ENCODE measurements around the gene TIGD3. TPM values are rescaled to one million over a fixed set of nuclear protein-coding genes. Genes with fewer than 3 reads are reported as not detected.

Gene TIGD3
- total and polyA plus RNA-seq, 7 donors: 0.14 to 0.96 (median 0.36) TPM; not detected in 2

- TF ChIP-seq POLR2A (IDR thresholded peaks at IDR 0.05): no peak
- TF ChIP-seq POLR2AphosphoS5 (IDR thresholded peaks at IDR 0.05): no peak
- TF ChIP-seq, protein P1, sequence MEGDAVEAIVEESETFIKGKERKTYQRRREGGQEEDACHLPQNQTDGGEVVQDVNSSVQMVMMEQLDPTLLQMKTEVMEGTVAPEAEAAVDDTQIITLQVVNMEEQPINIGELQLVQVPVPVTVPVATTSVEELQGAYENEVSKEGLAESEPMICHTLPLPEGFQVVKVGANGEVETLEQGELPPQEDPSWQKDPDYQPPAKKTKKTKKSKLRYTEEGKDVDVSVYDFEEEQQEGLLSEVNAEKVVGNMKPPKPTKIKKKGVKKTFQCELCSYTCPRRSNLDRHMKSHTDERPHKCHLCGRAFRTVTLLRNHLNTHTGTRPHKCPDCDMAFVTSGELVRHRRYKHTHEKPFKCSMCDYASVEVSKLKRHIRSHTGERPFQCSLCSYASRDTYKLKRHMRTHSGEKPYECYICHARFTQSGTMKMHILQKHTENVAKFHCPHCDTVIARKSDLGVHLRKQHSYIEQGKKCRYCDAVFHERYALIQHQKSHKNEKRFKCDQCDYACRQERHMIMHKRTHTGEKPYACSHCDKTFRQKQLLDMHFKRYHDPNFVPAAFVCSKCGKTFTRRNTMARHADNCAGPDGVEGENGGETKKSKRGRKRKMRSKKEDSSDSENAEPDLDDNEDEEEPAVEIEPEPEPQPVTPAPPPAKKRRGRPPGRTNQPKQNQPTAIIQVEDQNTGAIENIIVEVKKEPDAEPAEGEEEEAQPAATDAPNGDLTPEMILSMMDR (IDR thresholded peaks at IDR 0.05): no peak
- no peaks in the 10 kb centered on the region for H3K9me3 ChIP-seq
- H3K36me3 ChIP-seq: no peaks in the 10 kb centered on the region
- H3K27me3 ChIP-seq: no peaks in the 10 kb centered on the region
- no peak for DNase-seq
- no peak overlapping the region for H3K4me3 ChIP-seq
- H3K4me1 ChIP-seq: peaks cover 0 to 6% (median under 1%) of the 10 kb centered on the region in 4 donors
- intact Hi-C loops (cut with DNase I): no loop called here
- WGBS, 2 donors: 90 to 91% methylated on average over 16 of the region's 16 CpGs
- H3K27ac ChIP-seq: no peak overlapping the region
Measured at GRCh38 chr11:65376138-65376713, 21.7 kb downstream of the TIGD3 start.

GRCh38 chr11:65377036-65377435 is 22.5 kb downstream of the TIGD3 start:
- intact Hi-C loops (cut with DNase I): no loop called here
- TF ChIP-seq, protein P1 (IDR thresholded peaks at IDR 0.05): no peak
- no peak for TF ChIP-seq POLR2A (IDR thresholded peaks at IDR 0.05)
- TF ChIP-seq EP300 (IDR thresholded peaks at IDR 0.05): no peak
- no peak for TF ChIP-seq POLR2AphosphoS5 (IDR thresholded peaks at IDR 0.05)
- Histone ChIP-seq H3K4me1 (peaks cover 0 to 14% (median 9%) of the 10 kb centered on the region in 4 donors), H3K9me3 (no peaks in the 10 kb centered on the region), H3K27me3 (no peaks in the 10 kb centered on the region), H3K4me3 (no peak overlapping the region), H3K27ac (no peak overlapping the region), H3K36me3 (no peaks in the 10 kb centered on the region)
- 76 to 86% methylated on average over 8 of the region's 8 CpGs for WGBS, 2 donors
- DNase-seq: no peak

DNA sequence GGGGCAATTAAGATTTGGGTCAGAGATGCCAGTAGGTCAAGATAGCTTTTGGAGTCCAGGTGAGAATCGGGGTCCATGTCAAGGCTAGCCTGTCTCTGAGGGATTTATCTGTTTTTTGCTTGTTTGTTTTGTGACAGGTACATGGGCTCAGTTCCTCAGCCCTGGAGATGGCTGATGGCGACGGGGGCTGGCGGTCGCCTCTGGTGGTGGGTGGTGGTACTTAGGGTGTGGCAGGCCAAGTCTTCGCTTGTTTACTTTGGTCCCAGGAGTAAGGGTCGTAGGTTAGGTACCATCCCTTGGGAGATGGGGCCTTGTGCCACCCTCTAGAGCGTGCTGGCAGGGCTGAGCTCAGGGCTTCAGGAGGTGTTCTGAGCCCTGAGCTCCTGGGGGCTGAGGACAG is 23.2 kb downstream of the TIGD3 start:
- H3K36me3 ChIP-seq: no peaks in the 10 kb centered on the region
- no peak overlapping the region for H3K4me3 ChIP-seq
- DNase-seq: no peak
- H3K27ac ChIP-seq: no peak overlapping the region
- peaks cover 0 to 19% (median 15%) of the 10 kb centered on the region in 4 donors for H3K4me1 ChIP-seq
- H3K9me3 ChIP-seq: no peaks in the 10 kb centered on the region
- intact Hi-C loops (cut with DNase I): no loop called here
- TF ChIP-seq POLR2A (IDR thresholded peaks at IDR 0.05) (no peak), EP300 (IDR thresholded peaks at IDR 0.05) (no peak), POLR2AphosphoS5 (IDR thresholded peaks at IDR 0.05) (no peak)
- TF ChIP-seq, protein P1 (IDR thresholded peaks at IDR 0.05): no peak
- 87 to 90% methylated on average over 8 of the region's 8 CpGs for WGBS, 2 donors
- H3K27me3 ChIP-seq: no peaks in the 10 kb centered on the region

DNA sequence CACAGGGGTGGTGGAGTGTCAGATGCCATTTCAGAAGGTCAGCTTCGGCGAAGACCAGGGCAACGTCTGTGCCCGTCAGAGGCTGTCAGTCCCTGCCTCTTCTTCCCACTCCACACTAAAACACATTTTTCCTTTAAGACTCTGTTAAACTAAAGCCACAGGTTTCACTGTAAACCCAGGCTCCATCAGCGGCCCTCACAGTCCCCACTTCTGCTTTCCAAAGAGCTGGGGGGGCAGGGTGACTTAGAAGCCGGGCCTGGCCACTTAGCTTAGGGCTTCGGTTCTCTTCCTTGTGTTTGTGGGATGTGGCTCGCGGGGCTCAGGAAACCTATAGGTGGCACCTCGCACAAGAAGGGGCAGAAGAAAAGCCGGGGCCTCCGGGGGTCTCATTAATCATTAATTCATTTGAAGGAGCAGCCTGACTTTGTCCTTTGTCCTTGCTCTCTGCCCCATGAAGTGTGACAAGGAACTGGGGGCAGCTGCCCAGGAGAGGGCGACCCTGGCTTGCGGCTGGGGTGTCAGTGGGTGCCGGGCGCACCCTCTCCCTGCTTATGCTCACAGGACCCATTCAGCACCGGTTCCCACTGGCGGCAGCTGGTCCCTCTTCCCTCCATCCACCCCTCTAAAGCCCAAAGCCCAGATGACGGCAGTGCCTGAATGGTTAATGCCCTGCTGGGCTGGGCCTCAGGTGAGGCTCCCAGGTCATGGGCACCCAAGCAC is 23.8 kb downstream of the TIGD3 start:
- DNase-seq: no peak
- peaks cover 0 to 25% (median 21%) of the 10 kb centered on the region in 4 donors for H3K4me1 ChIP-seq
- no peak overlapping the region for H3K4me3 ChIP-seq
- H3K27ac ChIP-seq: no peak overlapping the region
- no peaks in the 10 kb centered on the region for H3K9me3 ChIP-seq
- no peaks in the 10 kb centered on the region for H3K36me3 ChIP-seq
- no peaks in the 10 kb centered on the region for H3K27me3 ChIP-seq
- intact Hi-C loops (cut with DNase I): no loop called here
- TF ChIP-seq, protein P1 (IDR thresholded peaks at IDR 0.05): no peak
- TF ChIP-seq POLR2AphosphoS5 (IDR thresholded peaks at IDR 0.05) (no peak), EP300 (IDR thresholded peaks at IDR 0.05) (no peak), POLR2A (IDR thresholded peaks at IDR 0.05) (no peak)
- WGBS, 2 donors: 66 to 82% methylated on average over 19 of the region's 19 CpGs
